Measurements from ENCODE around the gene FXR1.

- TF ChIP-seq POLR2A (IDR thresholded peaks at IDR 0.05), result no peak
- no peak for TF ChIP-seq CTCF (IDR thresholded peaks at IDR 0.05)
These were observed 13.9 kb upstream of the FXR1 start for GRCh38 chr3:180898572-180898971.
